GM21390 (cell line): ENCODE results near the gene DEFB125.

Experiments used
- ATAC-seq: cut with Tn5 transposase; IDR thresholded peaks from one replicate; pipeline ENCODE4 v1.9.1; 2021; ENCODE audit not compliant: unreplicated experiment

The DEFB125 gene

GRCh38 chr20:145877-146276 is 58.4 kb downstream of the DEFB125 start:
- no peak for ATAC-seq
